Esophagus muscularis mucosa (tissue), 3 donors: ENCODE results near the gene SYNE4.

Experiments used
- POLR2AphosphoS5 ChIP-seq, 2 donors: sonication (generic); formaldehyde crosslinking; IDR thresholded peaks; one replicate each; pipeline ENCODE4 v1.6.1; 2017; ENCODE audit warnings: antibody characterized with exemption in 2 of 2
- TF ChIP-seq, protein P1 (sequence below), 3 experiments: fragments of 200-600 bp in 2 of 3; fragments of 450-650 bp in 1 of 3; sonication (generic) in 2 of 3; IDR thresholded peaks; one replicate each; pipeline ENCODE4 v1.5.1; 2017 to 2019; ENCODE audit warnings: antibody characterized with exemption in 3 of 3, mild to moderate bottlenecking in 2 of 3, moderate library complexity in 1 of 3

DNA sequence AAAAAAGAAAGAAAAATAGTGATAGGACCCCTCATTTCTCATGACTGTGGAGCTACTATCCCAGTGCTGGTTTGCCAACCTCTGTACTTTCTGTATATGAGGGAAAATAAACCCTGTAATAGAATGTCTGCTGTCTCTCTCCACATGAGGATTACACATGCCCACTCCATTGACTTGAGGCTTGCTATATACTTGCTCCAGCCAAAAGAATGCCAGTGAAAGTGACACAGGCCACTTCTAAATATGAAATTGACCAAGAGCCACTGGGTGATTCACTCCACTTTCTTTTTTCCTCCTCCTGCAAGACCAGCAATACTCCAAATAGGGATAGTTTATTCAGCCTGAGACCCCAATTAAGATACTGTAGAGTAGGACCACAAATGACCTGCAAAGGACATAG, 39.2 kb upstream of the SYNE4 start:
- TF ChIP-seq, protein P1, sequence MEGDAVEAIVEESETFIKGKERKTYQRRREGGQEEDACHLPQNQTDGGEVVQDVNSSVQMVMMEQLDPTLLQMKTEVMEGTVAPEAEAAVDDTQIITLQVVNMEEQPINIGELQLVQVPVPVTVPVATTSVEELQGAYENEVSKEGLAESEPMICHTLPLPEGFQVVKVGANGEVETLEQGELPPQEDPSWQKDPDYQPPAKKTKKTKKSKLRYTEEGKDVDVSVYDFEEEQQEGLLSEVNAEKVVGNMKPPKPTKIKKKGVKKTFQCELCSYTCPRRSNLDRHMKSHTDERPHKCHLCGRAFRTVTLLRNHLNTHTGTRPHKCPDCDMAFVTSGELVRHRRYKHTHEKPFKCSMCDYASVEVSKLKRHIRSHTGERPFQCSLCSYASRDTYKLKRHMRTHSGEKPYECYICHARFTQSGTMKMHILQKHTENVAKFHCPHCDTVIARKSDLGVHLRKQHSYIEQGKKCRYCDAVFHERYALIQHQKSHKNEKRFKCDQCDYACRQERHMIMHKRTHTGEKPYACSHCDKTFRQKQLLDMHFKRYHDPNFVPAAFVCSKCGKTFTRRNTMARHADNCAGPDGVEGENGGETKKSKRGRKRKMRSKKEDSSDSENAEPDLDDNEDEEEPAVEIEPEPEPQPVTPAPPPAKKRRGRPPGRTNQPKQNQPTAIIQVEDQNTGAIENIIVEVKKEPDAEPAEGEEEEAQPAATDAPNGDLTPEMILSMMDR (IDR thresholded peaks at IDR 0.05): no peak
- no peak for TF ChIP-seq POLR2AphosphoS5 (IDR thresholded peaks at IDR 0.05)
